ENCODE measurements around the gene TRIP6. TPM values are rescaled to one million over a fixed set of nuclear protein-coding genes. Genes with fewer than 3 reads are reported as not detected.

Gene TRIP6
- total RNA-seq, 3 donors from 2014 or later = 44.9 to 47.7 (median 45.4) TPM

DNA sequence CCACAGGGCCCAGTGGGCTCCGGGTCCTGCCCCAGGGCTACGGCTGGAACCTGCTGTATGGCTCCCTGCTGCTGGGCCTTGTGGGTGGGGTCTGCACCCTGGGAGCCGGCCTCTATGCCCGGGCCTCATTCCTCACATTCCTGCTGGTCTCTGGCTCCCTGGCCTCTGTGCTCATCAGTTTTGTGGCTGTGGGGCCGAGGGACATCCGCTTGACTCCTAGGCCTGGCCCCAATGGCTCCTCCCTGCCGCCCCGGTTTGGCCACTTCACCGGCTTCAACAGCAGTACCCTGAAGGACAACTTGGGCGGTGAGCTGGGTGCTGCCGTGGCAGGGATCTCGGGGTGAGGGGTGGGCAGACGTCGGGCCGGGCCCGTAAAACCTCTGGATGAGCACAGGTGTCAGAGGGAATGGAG is 10.3 kb upstream of the TRIP6 start:
- DNase-seq = no peak
- Mint-ChIP-seq H3K4me3 (no peak overlapping the region), H3K36me3 (ENCODE audit: insufficient read depth) (peaks cover 23% of the 10 kb centered on the region), H3K9me3 (no peaks in the 10 kb centered on the region), H3K4me1 (ENCODE audit: low read depth) (peaks cover 10% of the 10 kb centered on the region), H3K27me3 (ENCODE audit: low read depth) (no peaks in the 10 kb centered on the region)
- ATAC-seq = no peak

DNA sequence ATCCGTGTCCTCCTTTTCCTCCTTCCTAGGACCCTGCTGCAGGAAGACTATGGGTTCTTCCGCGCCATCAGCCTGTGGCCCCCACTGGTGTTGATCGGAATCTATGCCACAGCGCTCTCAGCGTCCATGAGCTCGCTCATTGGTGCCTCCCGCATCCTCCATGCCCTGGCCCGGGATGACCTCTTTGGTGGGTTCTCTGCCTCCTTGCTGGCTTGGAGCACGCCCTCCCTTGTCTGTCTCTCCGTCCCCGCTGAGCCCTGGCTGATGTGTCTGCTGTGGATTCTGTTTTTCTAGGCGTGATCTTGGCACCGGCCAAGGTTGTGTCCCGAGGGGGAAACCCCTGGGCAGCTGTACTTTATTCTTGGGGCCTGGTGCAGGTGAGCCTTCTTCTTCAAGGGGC is 7.3 kb upstream of the TRIP6 start:
- Mint-ChIP-seq H3K4me3 (no peak overlapping the region), H3K36me3 (ENCODE audit: insufficient read depth) (peaks cover 35% of the 10 kb centered on the region), H3K4me1 (ENCODE audit: low read depth) (peaks cover 4% of the 10 kb centered on the region), H3K27me3 (ENCODE audit: low read depth) (no peaks in the 10 kb centered on the region), H3K9me3 (no peaks in the 10 kb centered on the region)
- DNase-seq = no peak
- no peak for ATAC-seq

DNA sequence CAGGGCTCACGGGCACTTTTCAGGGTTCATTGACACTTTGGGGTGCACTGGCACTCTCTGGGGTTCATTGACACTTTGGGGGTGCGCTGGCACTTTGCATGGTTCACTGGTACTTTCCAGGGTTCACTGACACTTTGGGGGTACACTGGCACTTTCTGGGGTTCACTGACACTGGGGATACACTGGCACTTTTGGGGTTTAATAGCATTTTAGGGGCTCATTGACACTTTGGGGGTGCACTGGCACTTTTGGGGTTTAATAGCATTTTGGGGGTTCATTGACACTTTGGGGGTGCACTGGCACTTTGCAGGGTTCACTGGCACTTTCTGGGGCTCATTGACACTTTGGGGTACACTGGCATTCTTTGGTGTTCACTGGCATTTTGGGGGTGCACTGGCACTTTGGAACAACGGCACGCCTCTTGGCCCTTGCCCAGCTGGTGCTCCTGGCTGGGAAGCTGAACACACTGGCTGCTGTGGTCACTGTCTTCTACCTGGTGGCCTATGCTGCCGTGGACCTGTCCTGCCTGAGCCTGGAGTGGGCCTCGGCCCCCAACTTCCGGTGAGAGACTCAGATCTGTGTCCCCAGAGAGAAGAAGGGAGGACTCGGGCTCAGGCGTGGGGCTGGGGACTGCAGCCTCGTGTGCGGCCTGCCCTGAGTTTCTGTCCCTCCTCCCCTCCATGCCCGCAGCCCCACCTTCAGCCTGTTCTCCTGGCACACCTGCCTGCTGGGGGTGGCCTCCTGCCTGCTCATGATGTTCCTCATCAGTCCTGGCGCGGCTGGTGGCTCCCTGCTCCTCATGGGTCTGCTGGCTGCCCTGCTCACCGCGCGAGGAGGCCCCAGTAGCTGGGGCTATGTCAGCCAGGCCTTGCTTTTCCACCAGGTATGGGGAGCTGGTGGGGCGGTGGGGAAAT is 6.2 kb upstream of the TRIP6 start:
- no peak overlapping the region for H3K4me3 Mint-ChIP-seq
- DNase-seq (no peak), ATAC-seq (no peak)
- no peaks in the 10 kb centered on the region for H3K9me3 Mint-ChIP-seq
- peaks cover 5% of the 10 kb centered on the region for H3K4me1 Mint-ChIP-seq (ENCODE audit: low read depth)
- no peaks in the 10 kb centered on the region for H3K27me3 Mint-ChIP-seq (ENCODE audit: low read depth)
- H3K36me3 Mint-ChIP-seq (ENCODE audit: insufficient read depth) = peaks cover 35% of the 10 kb centered on the region

DNA sequence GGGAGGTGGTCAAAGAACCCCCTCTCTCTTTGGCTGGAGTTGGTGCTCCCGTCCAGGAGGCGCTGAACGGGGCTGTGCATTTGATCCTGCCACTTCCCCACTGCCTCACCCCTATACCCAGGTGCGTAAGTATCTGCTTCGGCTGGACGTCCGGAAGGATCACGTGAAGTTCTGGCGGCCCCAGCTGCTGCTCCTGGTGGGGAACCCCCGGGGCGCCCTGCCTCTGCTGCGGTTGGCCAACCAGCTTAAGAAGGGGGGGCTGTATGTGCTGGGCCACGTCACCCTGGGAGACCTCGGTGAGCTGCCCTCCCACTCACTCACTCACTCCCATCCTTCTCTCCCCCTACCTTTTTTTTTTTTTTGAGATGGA is 5.6 kb upstream of the TRIP6 start:
- no peaks in the 10 kb centered on the region for H3K9me3 Mint-ChIP-seq
- H3K4me3 Mint-ChIP-seq = no peak overlapping the region
- ATAC-seq (no peak), DNase-seq (no peak)
- H3K27me3 Mint-ChIP-seq (ENCODE audit: low read depth) = no peaks in the 10 kb centered on the region
- peaks cover 8% of the 10 kb centered on the region for H3K4me1 Mint-ChIP-seq (ENCODE audit: low read depth)
- peaks cover 35% of the 10 kb centered on the region for H3K36me3 Mint-ChIP-seq (ENCODE audit: insufficient read depth)

DNA sequence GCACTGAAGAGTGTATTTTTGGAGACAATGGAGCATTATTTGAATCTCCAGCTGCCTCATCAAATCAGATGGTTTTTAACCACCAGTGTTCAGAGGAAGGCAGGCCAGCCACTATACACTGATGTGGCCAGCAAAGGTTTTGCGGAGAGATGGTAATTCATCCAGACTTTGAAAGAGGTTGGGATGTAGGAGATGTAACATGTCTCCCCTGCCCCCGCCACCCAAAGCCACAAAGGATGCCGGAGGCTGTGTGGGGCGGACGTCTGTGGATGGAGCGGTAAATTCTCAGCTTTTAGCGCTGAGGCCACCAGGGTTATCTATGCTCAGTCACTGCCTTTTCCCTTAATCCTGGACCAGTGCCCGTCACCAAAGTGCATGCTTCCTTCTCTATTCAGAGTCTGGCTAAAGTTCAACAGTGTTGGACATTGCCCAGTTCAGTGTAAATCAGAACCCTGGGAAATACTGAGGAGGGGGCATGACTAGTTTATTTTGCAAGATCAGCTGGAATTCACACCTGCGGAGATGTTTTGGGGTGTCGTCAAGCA is 3.7 kb upstream of the TRIP6 start:
- Mint-ChIP-seq H3K4me1 (ENCODE audit: low read depth) (peaks cover 14% of the 10 kb centered on the region), H3K9me3 (no peaks in the 10 kb centered on the region), H3K4me3 (no peak overlapping the region), H3K27me3 (ENCODE audit: low read depth) (no peaks in the 10 kb centered on the region), H3K36me3 (ENCODE audit: insufficient read depth) (peaks cover 30% of the 10 kb centered on the region)
- DNase-seq = no peak
- ATAC-seq = no peak

DNA sequence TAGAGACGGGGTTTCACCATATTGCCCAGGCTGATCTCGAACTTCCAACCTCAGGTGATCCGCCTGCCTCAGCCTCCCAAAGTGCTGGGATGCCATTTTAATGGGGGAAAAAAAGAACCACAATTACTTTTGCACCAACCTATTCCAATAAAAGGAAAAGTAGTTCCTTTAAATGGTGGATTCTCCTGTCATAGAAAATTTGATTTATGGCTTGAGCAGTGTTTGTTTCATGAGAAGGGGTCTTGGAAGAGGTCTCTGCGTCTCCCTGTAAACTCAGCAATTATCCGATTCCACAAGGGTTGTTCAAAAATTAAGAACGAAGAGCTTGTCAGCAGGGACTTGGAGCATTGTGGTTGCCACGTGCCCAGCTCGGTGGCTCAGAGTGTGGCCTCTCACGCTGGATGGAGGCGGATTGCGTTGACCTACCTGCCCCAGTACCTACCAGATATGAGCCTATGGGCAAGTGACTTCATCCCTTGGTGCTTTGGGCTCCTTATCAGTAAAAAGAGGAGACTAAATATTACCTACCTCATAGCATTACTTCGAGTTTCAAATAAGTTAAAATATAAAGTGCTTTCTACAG is 2.8 kb upstream of the TRIP6 start:
- Mint-ChIP-seq H3K27me3 (ENCODE audit: low read depth) (no peaks in the 10 kb centered on the region), H3K9me3 (no peaks in the 10 kb centered on the region), H3K36me3 (ENCODE audit: insufficient read depth) (peaks cover 27% of the 10 kb centered on the region), H3K4me1 (ENCODE audit: low read depth) (peaks cover 14% of the 10 kb centered on the region), H3K4me3 (no peak overlapping the region)
- no peak for DNase-seq
- no peak for ATAC-seq

DNA sequence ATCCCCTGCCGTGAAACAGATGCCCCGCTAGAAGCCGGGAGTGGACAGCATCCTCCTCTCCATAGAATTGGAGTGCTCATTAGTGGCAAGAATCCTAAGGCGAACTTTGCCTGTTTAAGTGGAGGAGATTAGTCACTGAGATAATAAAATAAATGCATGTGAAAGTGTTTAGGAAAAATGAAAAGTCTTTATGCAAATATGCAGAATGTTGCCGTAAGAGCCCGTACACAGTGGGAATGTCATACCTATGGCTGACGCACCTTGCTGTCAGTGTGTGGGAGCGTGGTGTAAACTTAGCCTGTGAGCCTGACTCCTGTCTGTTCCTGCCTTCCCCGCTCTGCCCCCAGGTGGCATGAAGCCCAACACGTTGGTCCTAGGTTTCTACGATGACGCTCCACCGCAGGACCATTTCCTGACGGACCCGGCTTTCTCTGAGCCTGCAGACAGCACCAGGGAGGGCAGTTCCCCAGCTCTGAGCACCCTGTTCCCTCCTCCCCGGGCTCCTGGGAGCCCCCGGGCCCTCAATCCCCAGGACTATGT is 1.7 kb upstream of the TRIP6 start:
- no peak overlapping the region for H3K4me3 Mint-ChIP-seq
- peaks cover 14% of the 10 kb centered on the region for H3K4me1 Mint-ChIP-seq (ENCODE audit: low read depth)
- DNase-seq = no peak
- no peaks in the 10 kb centered on the region for H3K27me3 Mint-ChIP-seq (ENCODE audit: low read depth)
- ATAC-seq = no peak
- H3K9me3 Mint-ChIP-seq = no peaks in the 10 kb centered on the region
- H3K36me3 Mint-ChIP-seq (ENCODE audit: insufficient read depth) = peaks cover 18% of the 10 kb centered on the region

DNA sequence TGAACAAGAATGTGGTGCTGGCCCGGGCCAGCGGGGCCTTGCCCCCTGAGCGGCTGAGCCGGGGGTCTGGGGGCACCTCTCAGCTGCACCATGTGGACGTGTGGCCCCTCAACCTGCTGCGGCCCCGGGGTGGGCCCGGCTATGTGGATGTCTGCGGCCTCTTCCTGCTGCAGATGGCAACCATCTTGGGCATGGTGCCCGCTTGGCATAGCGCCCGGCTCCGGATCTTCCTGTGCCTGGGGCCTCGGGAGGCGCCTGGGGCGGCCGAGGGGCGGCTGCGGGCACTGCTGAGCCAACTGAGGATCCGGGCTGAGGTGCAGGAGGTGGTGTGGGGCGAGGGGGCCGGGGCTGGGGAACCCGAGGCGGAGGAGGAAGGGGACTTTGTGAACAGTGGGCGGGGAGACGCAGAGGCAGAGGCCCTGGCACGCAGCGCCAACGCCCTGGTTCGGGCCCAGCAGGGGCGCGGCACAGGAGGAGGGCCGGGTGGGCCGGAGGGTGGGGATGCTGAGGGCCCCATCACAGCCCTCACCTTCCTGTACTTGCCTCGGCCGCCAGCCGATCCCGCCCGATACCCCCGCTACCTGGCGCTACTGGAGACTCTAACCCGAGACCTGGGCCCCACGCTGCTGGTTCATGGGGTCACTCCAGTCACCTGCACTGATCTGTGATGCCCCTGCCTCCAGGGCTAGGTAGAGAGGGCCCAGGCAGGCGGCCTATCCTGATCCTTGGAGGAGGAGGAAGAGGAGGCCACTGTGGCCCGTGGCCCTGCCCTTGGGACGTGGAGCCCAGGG is 1.1 kb upstream of the TRIP6 start:
- Mint-ChIP-seq H3K27me3 (ENCODE audit: low read depth) (no peaks in the 10 kb centered on the region), H3K4me1 (ENCODE audit: low read depth) (peaks cover 14% of the 10 kb centered on the region), H3K9me3 (no peaks in the 10 kb centered on the region), H3K4me3 (peak overlapping the region; percentile 90), H3K36me3 (ENCODE audit: insufficient read depth) (peaks cover 12% of the 10 kb centered on the region)
- DNase-seq (no peak), ATAC-seq (peak; percentile 25 to 61)

DNA sequence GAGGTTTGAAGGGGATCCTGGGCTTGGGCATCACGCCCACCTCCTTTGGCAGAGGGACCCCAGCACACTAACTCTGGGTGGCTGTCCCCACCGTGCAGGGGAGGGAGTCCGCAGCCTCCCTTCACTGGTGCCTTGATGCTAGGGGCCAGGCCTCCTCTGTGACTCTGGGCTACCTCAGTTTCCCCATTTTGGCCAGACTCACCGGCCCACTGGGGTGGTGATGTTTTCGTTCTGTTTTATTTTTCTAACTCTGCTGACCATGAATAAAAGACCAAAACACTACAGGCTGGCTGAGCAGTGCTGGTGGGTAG is 503 bp upstream of the TRIP6 start:
- no peak for ATAC-seq
- DNase-seq = no peak
- Mint-ChIP-seq H3K27me3 (ENCODE audit: low read depth) (no peaks in the 10 kb centered on the region), H3K9me3 (no peaks in the 10 kb centered on the region), H3K4me3 (peak overlapping the region; percentile 90), H3K36me3 (ENCODE audit: insufficient read depth) (peaks cover 15% of the 10 kb centered on the region), H3K4me1 (ENCODE audit: low read depth) (peaks cover 14% of the 10 kb centered on the region)

DNA sequence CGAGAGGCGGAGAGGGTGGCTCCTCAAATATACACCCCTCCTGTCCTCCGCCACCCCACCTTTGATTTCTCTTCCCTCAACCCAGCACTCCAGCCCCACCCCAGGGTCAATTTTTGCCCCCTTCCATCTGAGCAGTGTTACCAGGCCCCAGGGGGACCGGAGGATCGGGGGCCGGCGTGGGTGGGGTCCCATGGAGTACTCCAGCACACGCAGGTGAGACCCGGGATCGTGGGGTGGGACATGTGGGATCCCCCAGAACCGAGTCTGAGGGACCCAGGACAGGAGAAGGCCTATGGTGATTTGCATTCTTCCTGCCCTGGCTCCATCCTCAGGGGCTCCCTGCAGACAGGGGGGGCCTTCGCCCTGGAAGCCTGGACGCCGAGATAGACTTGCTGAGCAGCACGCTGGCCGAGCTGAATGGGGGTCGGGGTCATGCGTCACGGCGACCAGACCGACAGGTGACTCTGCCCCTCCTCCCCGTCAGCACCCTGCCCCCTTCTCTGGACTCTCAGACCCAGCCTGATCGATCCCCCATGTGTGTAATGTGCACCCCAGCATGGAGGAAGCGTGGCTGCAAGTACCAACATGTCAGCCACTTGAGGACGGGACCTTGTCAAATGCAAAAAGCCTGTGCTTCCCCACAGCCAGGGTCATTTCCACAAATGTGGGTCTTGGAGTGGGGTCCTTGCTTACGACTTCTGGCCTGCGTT is 744 bp downstream of the TRIP6 start:
- ATAC-seq = peak in 1 of 2 donors; percentile 10
- peaks cover 20% of the 10 kb centered on the region for H3K36me3 Mint-ChIP-seq (ENCODE audit: insufficient read depth)
- H3K27me3 Mint-ChIP-seq (ENCODE audit: low read depth) = no peaks in the 10 kb centered on the region
- peak overlapping the region; percentile 90 for H3K4me3 Mint-ChIP-seq
- peaks cover 14% of the 10 kb centered on the region for H3K4me1 Mint-ChIP-seq (ENCODE audit: low read depth)
- no peak for DNase-seq
- H3K9me3 Mint-ChIP-seq = no peaks in the 10 kb centered on the region

DNA sequence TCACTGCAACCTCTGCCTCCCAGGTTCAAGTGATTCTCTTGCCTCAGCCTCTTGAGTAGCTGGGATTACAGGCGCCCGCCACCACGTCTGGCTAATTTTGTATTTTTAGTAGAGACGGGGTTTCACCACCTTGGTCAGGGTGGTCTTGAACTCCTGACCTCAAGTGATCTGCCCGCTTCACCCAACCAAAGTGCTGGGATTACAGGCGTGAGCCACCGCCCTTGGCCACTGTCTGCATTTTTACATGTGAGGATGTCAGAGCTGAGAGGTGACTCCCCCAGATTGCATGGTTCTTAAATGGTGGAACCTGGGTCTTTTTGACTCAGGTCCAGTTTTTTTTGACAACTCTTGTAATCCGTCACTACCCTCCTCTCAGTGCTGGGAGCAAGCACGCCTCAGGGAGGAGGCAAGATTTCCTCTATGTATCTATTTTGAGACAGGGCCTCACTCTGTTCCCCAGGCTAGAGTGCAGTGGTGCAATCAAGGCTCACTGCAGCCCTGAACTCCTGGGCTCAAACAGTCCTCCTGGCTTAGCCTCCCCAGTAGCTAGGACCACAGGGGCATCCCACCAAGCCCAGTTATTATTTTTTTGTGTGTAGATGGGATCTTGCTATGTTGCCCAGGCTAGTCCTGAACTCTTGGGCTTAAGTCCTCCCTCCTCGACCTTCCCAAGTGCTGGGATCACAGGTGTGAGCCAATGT is 6.6 kb downstream of the TRIP6 start:
- peak overlapping the region; percentile 99 for H3K4me3 Mint-ChIP-seq
- H3K36me3 Mint-ChIP-seq (ENCODE audit: insufficient read depth) = peaks cover 25% of the 10 kb centered on the region
- H3K4me1 Mint-ChIP-seq (ENCODE audit: low read depth) = peaks cover 38% of the 10 kb centered on the region
- DNase-seq = no peak
- H3K27me3 Mint-ChIP-seq (ENCODE audit: low read depth) = no peaks in the 10 kb centered on the region
- H3K9me3 Mint-ChIP-seq = no peaks in the 10 kb centered on the region
- no peak for ATAC-seq

DNA sequence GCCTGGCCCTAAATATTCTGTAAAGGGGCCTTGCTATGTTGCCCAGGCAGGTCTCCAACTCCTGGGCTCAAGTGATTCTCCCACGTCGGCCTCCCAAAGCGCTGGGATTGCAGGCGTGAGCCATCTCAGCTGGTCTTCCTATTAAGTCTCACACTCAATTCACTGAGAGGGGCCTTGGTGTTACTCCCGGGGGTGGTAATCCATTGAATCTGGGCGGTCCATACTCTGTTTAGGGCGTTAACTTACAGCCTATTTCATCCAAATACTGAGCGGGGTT is 7.1 kb downstream of the TRIP6 start:
- Mint-ChIP-seq H3K27me3 (ENCODE audit: low read depth) (no peaks in the 10 kb centered on the region), H3K4me1 (ENCODE audit: low read depth) (peaks cover 43% of the 10 kb centered on the region), H3K4me3 (peak overlapping the region; percentile 99), H3K36me3 (ENCODE audit: insufficient read depth) (peaks cover 27% of the 10 kb centered on the region), H3K9me3 (no peaks in the 10 kb centered on the region)
- DNase-seq (no peak), ATAC-seq (peak; percentile 1)

DNA sequence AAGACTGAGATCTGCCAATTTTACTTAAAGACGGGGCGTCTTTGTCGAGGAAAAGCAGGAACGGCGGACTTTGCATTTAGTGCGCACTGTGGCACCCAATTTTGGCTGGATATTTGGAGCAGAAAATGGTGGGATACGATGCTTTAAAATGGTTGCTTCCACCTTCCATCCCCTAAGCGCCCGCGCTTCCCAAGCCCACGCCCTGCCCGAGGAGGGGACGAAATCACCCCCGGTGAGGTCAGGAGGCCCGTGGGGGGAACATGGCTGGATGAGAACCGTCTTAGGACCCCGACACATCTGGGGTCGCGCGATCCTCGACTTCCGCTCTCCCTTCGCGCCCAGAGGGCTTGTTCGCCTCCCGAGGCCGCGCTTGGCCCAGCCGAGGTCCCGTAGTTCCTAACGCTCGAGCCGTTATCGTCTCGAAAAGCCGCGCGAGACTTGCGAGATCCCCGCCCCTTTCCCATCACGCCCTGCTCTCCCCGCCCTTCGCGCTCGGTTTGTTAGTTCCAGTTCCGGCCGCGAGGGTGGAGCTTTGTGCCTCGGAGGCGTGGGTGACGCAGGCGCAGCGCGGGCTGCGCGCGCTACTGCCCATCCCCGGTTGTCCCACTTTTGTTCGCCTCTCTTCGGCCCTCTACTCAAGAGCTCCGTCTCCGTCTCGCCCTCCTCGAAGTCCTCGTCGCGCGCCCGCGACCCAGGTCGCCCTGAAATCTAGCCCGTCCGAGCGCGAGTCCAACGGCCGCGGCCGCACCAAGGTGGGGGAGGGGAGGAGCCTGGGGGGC is 7.6 kb downstream of the TRIP6 start, which contains the start of gene SRRT:
Gene SRRT, plus strand, starts transcription at position 527 of the 779 bp plus-strand sequence. CDS start 488 bp downstream, outside the sequence.
- Mint-ChIP-seq H3K4me3 (peak within 1 kb of the TSS; percentile 99), H3K36me3 (ENCODE audit: insufficient read depth) (peaks cover 28% of the 10 kb centered on the region), H3K9me3 (no peaks in the 10 kb centered on the region), H3K4me1 (ENCODE audit: low read depth) (peaks cover 48% of the 10 kb centered on the region), H3K27me3 (ENCODE audit: low read depth) (no peaks in the 10 kb centered on the region)
- peak; percentile 95 to 96 for ATAC-seq
- DNase-seq = peak; percentile 98

Measured in activated T-cell treated with anti-CD3 and anti-CD28 coated beads, Interleukin-2, amount 50 U/mL, for 4 hours (primary cell).